HUES48 (cell line): ENCODE measurements around the gene YTHDC2.
A peak's percentile ranks its signal among the peaks of the same experiment; 100 is the strongest.

Experiments
- H3K27ac ChIP-seq: one replicate; pipeline ENCODE4 v1.7.0; 2013; ENCODE audit warnings: low read depth, low read length, inconsistent platforms
- H3K27me3 ChIP-seq: 2 replicates; pipeline ENCODE4 v1.6.1; 2013; ENCODE audit warnings: mild to moderate bottlenecking, low read length; ENCODE audit not compliant: control insufficient read depth, insufficient read depth
- H3K36me3 ChIP-seq: 2 replicates; pipeline ENCODE4 v1.6.1; 2013; ENCODE audit warnings: low read length; ENCODE audit not compliant: control insufficient read depth, insufficient read depth
- H3K4me1 ChIP-seq: 2 replicates; pipeline ENCODE4 v1.6.1; 2013; ENCODE audit warnings: mild to moderate bottlenecking, low read length; ENCODE audit not compliant: control insufficient read depth, insufficient read depth
- H3K4me3 ChIP-seq: 2 replicates; pipeline ENCODE4 v1.5.1; 2013; ENCODE audit warnings: mild to moderate bottlenecking, low read depth, low read length
- H3K9ac ChIP-seq: 2 replicates; pipeline ENCODE4 v1.6.1; 2013; ENCODE audit warnings: mild to moderate bottlenecking, low read depth, low read length, moderate library complexity
- H3K9me3 ChIP-seq: 2 replicates; pipeline ENCODE4 v1.6.1; 2013; ENCODE audit warnings: low read length; ENCODE audit not compliant: control insufficient read depth, insufficient read depth

YTHDC2 gene

DNA sequence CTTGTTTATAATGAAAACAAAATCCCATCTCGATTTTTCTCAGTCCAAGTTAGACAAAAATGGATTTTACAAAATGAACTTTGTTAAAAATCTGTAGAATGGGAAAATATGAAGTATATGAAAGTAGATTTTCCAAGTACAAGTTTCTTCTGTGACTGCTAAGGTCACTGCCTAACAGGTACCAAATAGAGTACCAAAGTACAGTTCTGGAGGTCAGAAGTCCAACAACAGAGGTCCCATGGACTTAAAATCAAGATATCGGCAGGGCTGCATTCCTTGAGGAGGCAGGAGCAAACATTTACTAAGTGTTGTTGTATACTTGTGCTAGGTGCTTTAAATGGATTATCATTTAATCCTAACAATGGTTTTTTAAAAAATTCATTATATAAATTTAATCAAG, 5.9 kb downstream of the YTHDC2 start:
- no peak overlapping the region for H3K4me3 ChIP-seq
- H3K27ac ChIP-seq = peak overlapping the region; percentile 22
- H3K27me3 ChIP-seq = no peaks in the 10 kb centered on the region
- peaks cover 31% of the 10 kb centered on the region for H3K36me3 ChIP-seq
- H3K9ac ChIP-seq = no peak overlapping the region
- H3K4me1 ChIP-seq = peaks cover 9% of the 10 kb centered on the region; the same call in 1 of the 2 replicates
- H3K9me3 ChIP-seq = no peaks in the 10 kb centered on the region

DNA sequence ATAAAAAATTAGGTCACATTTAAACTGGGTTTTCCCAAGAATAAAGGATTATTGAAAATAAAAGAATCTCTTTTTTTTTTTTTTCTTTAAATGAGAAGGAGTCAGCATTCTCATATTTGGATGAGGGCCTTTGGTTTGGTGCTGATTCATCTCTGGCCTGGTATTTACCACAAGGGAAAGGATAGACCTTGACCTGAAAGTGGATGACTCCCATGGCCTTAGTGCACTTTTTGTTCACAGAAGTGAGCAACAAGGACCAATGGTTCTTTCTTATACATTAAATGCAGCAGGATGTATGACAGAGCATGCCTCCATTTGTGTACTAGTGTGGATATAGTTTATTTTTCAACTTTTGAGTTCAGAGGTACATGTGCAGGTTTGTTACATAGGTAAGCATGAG, 6.9 kb downstream of the YTHDC2 start:
- no peaks in the 10 kb centered on the region for H3K27me3 ChIP-seq
- H3K36me3 ChIP-seq = peaks cover 31% of the 10 kb centered on the region
- no peak overlapping the region for H3K27ac ChIP-seq
- H3K9ac ChIP-seq = no peak overlapping the region
- no peaks in the 10 kb centered on the region for H3K9me3 ChIP-seq
- peaks cover 3% of the 10 kb centered on the region; the same call in 1 of the 2 replicates for H3K4me1 ChIP-seq
- H3K4me3 ChIP-seq = no peak overlapping the region

DNA sequence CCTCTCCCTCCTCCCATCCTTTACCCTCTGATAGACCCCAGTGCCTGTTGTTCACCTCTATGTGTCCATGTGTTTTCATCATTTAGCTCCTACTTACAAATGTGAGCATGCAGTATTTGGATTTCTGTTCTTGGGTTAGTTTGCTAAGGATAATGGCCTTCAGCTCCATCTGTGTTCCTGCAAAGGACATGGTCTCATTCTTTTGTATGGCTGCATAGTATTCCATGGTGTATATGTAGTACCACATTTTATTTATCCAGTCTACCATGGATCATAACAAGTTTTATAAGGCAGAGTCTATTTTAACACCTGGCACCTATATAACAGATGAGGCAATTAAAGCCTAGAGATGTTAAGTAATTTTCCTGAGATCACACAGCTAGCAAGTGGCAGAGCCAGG, 7.4 kb downstream of the YTHDC2 start:
- Histone ChIP-seq H3K4me1 (peaks cover 6% of the 10 kb centered on the region; the same call in 1 of the 2 replicates), H3K9ac (no peak overlapping the region), H3K36me3 (peaks cover 31% of the 10 kb centered on the region), H3K27me3 (no peaks in the 10 kb centered on the region), H3K27ac (no peak overlapping the region), H3K9me3 (no peaks in the 10 kb centered on the region), H3K4me3 (no peak overlapping the region)

DNA sequence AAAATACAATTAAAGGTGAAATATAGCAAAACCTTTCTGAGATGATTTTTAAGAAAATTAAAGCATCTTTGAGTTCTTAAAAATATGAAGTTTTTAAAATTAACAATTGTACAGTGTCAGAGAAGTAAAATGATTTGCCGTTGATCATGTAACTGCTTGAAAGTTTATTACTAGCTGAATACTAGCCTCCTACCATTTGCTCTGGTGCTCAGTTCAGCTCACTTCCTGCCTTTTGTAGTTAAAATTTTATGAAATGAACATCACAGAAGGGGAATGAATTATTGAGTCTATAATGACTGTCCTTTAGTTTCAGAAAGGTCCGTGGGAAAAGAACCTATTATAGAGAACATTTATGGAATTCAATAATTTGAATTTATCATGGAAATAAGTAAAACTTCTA, 9.7 kb downstream of the YTHDC2 start:
- H3K9ac ChIP-seq = no peak overlapping the region
- H3K9me3 ChIP-seq = no peaks in the 10 kb centered on the region
- no peak overlapping the region for H3K4me3 ChIP-seq
- H3K27ac ChIP-seq = no peak overlapping the region
- no peaks in the 10 kb centered on the region for H3K27me3 ChIP-seq
- peaks cover 11% of the 10 kb centered on the region; the same call in 1 of the 2 replicates for H3K4me1 ChIP-seq
- H3K36me3 ChIP-seq = peaks cover 13% of the 10 kb centered on the region; the same call in 1 of the 2 replicates

DNA sequence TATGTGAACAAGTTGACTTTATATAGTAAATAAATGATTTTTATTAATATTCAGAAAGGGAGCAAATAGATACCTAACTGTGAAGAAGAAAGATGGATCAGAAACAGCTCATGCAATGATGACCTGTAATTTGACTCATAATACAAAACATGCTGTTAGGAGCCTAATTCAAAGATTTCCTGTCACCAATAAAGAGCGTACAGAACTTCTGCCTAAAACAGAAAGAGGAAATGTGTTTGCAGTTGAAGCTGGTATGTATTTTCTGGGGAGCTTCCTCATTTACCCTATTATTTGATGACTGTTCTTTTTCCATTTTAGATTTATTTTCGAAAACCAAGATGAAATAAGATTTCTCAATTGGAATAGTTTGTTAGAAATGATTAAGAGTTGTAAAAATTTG, 11.4 kb downstream of the YTHDC2 start:
- Histone ChIP-seq H3K9ac (no peak overlapping the region), H3K36me3 (peaks cover 8% of the 10 kb centered on the region; the same call in 1 of the 2 replicates), H3K9me3 (peaks cover 2% of the 10 kb centered on the region; the same call in 1 of the 2 replicates), H3K27ac (no peak overlapping the region), H3K4me3 (no peak overlapping the region), H3K27me3 (no peaks in the 10 kb centered on the region), H3K4me1 (peaks cover 11% of the 10 kb centered on the region; the same call in 1 of the 2 replicates)

DNA sequence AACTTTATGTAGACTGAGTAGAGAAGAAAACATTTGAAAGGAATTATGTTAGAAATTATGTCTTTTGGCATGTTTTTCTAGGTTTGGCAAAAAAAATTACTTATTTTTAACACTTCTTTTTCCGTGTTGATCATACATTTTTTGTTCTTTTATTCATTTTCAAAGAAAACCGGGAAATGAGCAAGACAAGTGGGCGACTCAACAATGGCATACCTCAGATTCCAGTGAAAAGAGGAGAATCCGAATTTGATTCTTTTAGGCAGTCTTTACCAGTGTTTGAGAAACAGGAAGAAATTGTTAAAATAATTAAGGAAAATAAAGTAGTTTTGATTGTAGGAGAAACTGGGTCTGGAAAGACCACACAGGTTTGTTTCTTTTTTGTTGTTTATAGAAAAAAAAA, 12.9 kb downstream of the YTHDC2 start:
- peak overlapping the region; percentile 32 for H3K27ac ChIP-seq
- peaks cover 11% of the 10 kb centered on the region; the same call in 1 of the 2 replicates for H3K4me1 ChIP-seq
- no peak overlapping the region for H3K9ac ChIP-seq
- H3K4me3 ChIP-seq = peak overlapping the region; percentile 23; the same call in 1 of the 2 replicates
- H3K36me3 ChIP-seq = peaks cover 5% of the 10 kb centered on the region; the same call in 1 of the 2 replicates
- no peaks in the 10 kb centered on the region for H3K27me3 ChIP-seq
- H3K9me3 ChIP-seq = peaks cover 15% of the 10 kb centered on the region

DNA sequence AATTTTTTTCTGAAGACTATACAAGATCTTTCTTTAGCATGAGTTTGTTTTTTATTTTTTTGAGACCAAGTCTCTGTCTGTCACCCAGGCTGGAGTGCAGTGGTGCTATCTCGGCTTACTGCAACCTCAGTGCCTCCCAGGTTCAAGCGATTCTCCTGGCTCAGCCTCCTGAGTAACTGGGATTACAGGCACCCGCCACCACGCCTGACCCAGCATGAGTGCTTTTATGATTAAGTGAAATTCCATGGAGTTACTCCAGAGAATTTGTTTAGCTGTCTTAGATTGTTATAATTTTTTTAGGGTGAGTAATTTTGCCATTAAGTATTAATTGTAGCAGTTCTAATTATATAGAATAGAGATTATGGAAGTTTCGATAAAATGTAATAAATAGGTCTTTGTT, 14.3 kb downstream of the YTHDC2 start:
- no peak overlapping the region for H3K9ac ChIP-seq
- no peak overlapping the region for H3K27ac ChIP-seq
- H3K36me3 ChIP-seq = peaks cover 5% of the 10 kb centered on the region; the same call in 1 of the 2 replicates
- H3K27me3 ChIP-seq = no peaks in the 10 kb centered on the region
- peaks cover 11% of the 10 kb centered on the region; the same call in 1 of the 2 replicates for H3K4me1 ChIP-seq
- peaks cover 21% of the 10 kb centered on the region for H3K9me3 ChIP-seq
- no peak overlapping the region for H3K4me3 ChIP-seq

DNA sequence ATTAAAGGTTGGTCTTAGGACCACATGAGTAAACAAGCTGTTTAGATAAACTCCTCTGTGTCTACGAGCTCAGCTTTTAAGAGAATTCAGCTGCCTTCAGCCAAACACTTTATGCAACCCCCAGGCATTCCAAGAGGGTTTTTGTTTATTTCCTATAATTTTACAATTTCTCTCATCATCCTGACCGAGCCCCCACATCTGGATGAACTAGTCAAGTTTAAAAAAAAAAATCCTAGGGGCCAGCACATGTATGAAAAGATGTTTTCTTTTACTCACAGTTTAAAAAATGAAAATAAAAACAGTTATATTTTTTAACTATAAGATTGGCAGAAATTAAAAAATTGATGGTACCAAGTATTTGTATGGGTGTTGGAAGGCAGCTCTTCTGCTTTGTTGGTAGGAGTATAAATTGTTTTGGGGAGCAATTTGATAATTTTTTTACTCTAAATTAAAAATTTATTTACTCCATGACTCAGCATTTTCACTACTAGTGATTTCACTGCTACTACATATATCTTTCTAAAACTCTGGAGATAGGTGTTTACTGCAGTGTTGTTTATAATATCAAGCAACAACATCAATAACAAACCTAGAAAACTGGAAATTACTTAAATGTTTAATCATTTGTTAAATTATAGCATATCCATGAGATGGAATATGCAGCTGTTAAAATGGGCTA, 18.1 kb downstream of the YTHDC2 start:
- Histone ChIP-seq H3K4me3 (no peak overlapping the region), H3K36me3 (peaks cover 33% of the 10 kb centered on the region), H3K9ac (no peak overlapping the region), H3K9me3 (peaks cover 21% of the 10 kb centered on the region), H3K4me1 (no peaks in the 10 kb centered on the region), H3K27ac (peak overlapping the region; percentile 9), H3K27me3 (no peaks in the 10 kb centered on the region)

DNA sequence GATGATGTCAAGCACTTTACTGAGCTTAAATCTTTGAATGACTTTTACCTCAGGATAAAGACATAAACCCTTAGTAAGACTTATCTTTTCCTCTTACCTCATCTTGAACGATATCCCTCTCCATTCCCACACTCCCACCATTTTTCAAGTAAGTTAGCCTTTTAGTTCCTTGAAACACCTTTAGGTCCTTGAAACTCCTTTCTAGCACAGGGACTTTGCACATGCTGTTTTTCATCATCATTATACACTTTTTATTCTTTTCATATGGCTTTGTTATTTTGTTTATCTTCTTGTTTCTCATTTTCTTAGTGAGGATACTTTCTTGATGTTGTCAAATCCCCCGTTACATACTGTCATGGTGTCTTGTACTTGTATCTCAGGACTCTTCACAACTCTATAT, 24.8 kb downstream of the YTHDC2 start:
- Histone ChIP-seq H3K4me1 (peaks cover 8% of the 10 kb centered on the region; the same call in 1 of the 2 replicates), H3K27ac (no peak overlapping the region), H3K9me3 (no peaks in the 10 kb centered on the region), H3K27me3 (no peaks in the 10 kb centered on the region), H3K4me3 (no peak overlapping the region), H3K9ac (no peak overlapping the region), H3K36me3 (peaks cover 71% of the 10 kb centered on the region)

DNA sequence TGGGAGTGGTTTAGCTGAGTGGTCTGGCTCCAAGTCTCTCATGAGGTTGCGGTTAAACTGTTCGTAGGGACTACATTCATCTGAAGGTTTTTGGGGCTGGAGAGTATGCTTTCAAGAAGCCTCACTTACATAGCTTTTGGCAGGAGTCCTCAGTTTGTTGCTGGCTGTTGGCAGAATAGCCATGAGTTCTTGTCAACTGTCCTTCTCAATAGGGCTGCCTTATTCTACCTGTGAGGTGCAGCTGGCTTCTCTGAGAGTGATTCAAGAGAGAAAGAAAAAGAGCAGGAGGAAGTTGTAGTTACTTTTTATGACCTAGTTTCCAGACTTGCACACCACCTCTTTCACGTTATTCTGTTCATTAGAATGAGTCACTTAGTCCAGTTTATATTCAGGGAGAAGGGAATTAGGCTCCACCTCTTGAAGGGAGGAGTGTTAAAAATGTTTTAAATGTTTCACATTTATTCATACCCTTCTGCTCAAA, 33.2 kb downstream of the YTHDC2 start:
- H3K27me3 ChIP-seq = no peaks in the 10 kb centered on the region
- H3K9ac ChIP-seq = no peak overlapping the region
- H3K4me3 ChIP-seq = no peak overlapping the region
- no peak overlapping the region for H3K27ac ChIP-seq
- H3K4me1 ChIP-seq = no peaks in the 10 kb centered on the region
- H3K9me3 ChIP-seq = no peaks in the 10 kb centered on the region
- H3K36me3 ChIP-seq = peaks cover 56% of the 10 kb centered on the region

DNA sequence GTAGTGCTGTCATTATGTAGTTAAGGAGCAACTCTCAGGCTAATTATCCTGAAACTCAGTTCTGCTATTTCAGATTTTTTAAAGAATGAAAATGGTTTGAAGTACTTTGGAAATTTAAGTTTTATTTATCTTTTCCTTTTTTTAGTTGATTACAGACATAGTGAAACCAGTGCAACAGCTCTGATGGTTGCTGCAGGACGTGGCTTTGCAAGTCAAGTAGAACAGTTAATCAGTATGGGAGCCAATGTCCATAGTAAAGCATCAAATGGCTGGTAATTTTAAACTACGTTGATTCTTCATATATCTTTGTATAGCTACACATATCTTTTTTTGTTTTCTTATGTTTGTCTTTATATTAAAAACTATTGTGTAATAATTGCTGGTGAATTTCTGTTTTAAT, 34.9 kb downstream of the YTHDC2 start:
- Histone ChIP-seq H3K4me3 (no peak overlapping the region), H3K4me1 (no peaks in the 10 kb centered on the region), H3K27me3 (no peaks in the 10 kb centered on the region), H3K9me3 (no peaks in the 10 kb centered on the region), H3K27ac (no peak overlapping the region), H3K36me3 (peaks cover 54% of the 10 kb centered on the region), H3K9ac (no peak overlapping the region)
